Thymus (tissue), 11 donors: Measurements from ENCODE around the gene BTD. TPM values are rescaled to one million over a fixed set of nuclear protein-coding genes. Genes with fewer than 3 reads are reported as not detected.
A peak's percentile ranks its signal among the peaks of the same experiment; 100 is the strongest.

Source experiments
- DNase-seq, 9 donors: peaks; one replicate each; pipeline ENCODE4 v3.0.0-alpha.2; 2013; ENCODE audit warnings: low spot score in 9 of 9, low read depth in 6 of 9, missing footprints in 1 of 9
- H3K27ac ChIP-seq, 2 donors: one replicate each; pipeline ENCODE4 v1.5.1; 2013; ENCODE audit warnings: control low read depth in 1 of 2, low read depth in 1 of 2, low read length in 1 of 2, mild to moderate bottlenecking in 1 of 2, moderate library complexity in 1 of 2
- H3K27me3 ChIP-seq, 2 donors: one replicate each; pipeline ENCODE4 v1.5.1; 2013; ENCODE audit warnings: low read length in 1 of 2; ENCODE audit not compliant: control insufficient read depth in 2 of 2, insufficient read depth in 1 of 2
- H3K36me3 ChIP-seq, 2 donors: one replicate each; pipeline ENCODE4 v1.5.1; 2013; ENCODE audit warnings: low read length in 1 of 2, mild to moderate bottlenecking in 1 of 2, moderate library complexity in 1 of 2; ENCODE audit not compliant: control insufficient read depth in 2 of 2, insufficient read depth in 2 of 2
- H3K4me1 ChIP-seq, 2 donors: one replicate each; pipeline ENCODE4 v1.5.1; 2013; ENCODE audit warnings: low read length in 2 of 2; ENCODE audit not compliant: control insufficient read depth in 2 of 2, insufficient read depth in 2 of 2
- H3K4me3 ChIP-seq, 2 donors: one replicate each; pipeline ENCODE4 v1.5.1; 2013; ENCODE audit warnings: low read length in 2 of 2, control low read depth in 1 of 2, mild to moderate bottlenecking in 1 of 2
- H3K9me3 ChIP-seq, 2 donors: one replicate each; pipeline ENCODE4 v1.5.1; 2013; ENCODE audit warnings: low read length in 1 of 2, mild to moderate bottlenecking in 1 of 2; ENCODE audit not compliant: control insufficient read depth in 2 of 2, insufficient read depth in 1 of 2
- whole genome bisulfite sequencing: extraction: QIAGEN DNeasy Blood & Tissue Kit; methylation state at CpG from one replicate; pipeline ENCODE4 v1.1.7; 2013; 5-methylcytosine and 5-hydroxymethylcytosine counted together
- polyA plus RNA-seq: library from polyadenylated mRNA; stranded (reverse); fragments of 200-250 nt; gene quantifications from one replicate; pipeline ENCODE4 v1.2.3, GENCODE V29; 2013
- total RNA-seq: library from RNA; stranded (reverse); fragments of 120-200 nt; gene quantifications from one replicate; pipeline ENCODE4 v1.2.4, GENCODE V29; 2013
- donor health status: healthy.

BTD gene
- total and polyA plus RNA-seq, 2 donors = 6.9 to 7.0 TPM

- H3K9me3 ChIP-seq = peaks cover 0 to 22% of the 10 kb centered on the region in 2 donors
- 93% methylated on average over 8 of the region's 8 CpGs for WGBS
- peaks cover 15 to 26% of the 10 kb centered on the region in 2 donors for H3K4me1 ChIP-seq
- peaks cover 26 to 45% of the 10 kb centered on the region in 2 donors for H3K27me3 ChIP-seq
- DNase-seq = no peak
- H3K36me3 ChIP-seq = no peaks in the 10 kb centered on the region
- H3K4me3 ChIP-seq = no peak overlapping the region
- H3K27ac ChIP-seq = no peak overlapping the region
These were observed 49.9 kb downstream of the BTD start for GRCh38 chr3:15651396-15651795.

GRCh38 chr3:15653321-15653720 lies 51.8 kb downstream of the BTD start:
- peaks cover 0 to 39% of the 10 kb centered on the region in 2 donors for H3K9me3 ChIP-seq
- over 99% methylated on average over 3 of the region's 3 CpGs for WGBS

GRCh38 chr3:15654127-15654526 lies 52.6 kb downstream of the BTD start:
- Histone ChIP-seq H3K9me3 (peaks cover 0 to 37% of the 10 kb centered on the region in 2 donors), H3K4me1 (peaks cover 0 to under 1% of the 10 kb centered on the region in 2 donors), H3K36me3 (no peaks in the 10 kb centered on the region), H3K27me3 (peaks cover 16 to 34% of the 10 kb centered on the region in 2 donors), H3K27ac (no peak overlapping the region), H3K4me3 (no peak overlapping the region)
- DNase-seq = no peak

More at GRCh38 chr3:15653321-15653720, 51.8 kb downstream of the BTD start:
- Histone ChIP-seq H3K4me3 (no peak overlapping the region), H3K36me3 (no peaks in the 10 kb centered on the region), H3K4me1 (peaks cover 1 to 9% of the 10 kb centered on the region in 2 donors), H3K27ac (no peak overlapping the region), H3K27me3 (peaks cover 22 to 38% of the 10 kb centered on the region in 2 donors)
- no peak for DNase-seq

GRCh38 chr3:15654891-15655290 lies 53.3 kb downstream of the BTD start:
- H3K27me3 ChIP-seq = peaks cover 8 to 26% of the 10 kb centered on the region in 2 donors
- H3K4me1 ChIP-seq = no peaks in the 10 kb centered on the region
- no peak overlapping the region for H3K4me3 ChIP-seq
- H3K9me3 ChIP-seq = peaks cover 0 to 33% of the 10 kb centered on the region in 2 donors
- H3K27ac ChIP-seq = no peak overlapping the region
- 97% methylated on average over 9 of the region's 9 CpGs for WGBS
- DNase-seq = no peak
- H3K36me3 ChIP-seq = no peaks in the 10 kb centered on the region

GRCh38 chr3:15656342-15656741 lies 54.8 kb downstream of the BTD start:
- Histone ChIP-seq H3K27me3 (peaks cover 5 to 13% of the 10 kb centered on the region in 2 donors), H3K4me1 (no peaks in the 10 kb centered on the region), H3K9me3 (peaks cover 0 to 33% of the 10 kb centered on the region in 2 donors), H3K27ac (no peak overlapping the region), H3K36me3 (no peaks in the 10 kb centered on the region), H3K4me3 (no peak overlapping the region)
- WGBS = 95% methylated on average over 5 of the region's 5 CpGs
- DNase-seq = no peak

GRCh38 chr3:15657016-15657415 lies 55.5 kb downstream of the BTD start:
- no peaks in the 10 kb centered on the region for H3K36me3 ChIP-seq
- H3K27me3 ChIP-seq = peaks cover 3 to 7% of the 10 kb centered on the region in 2 donors
- no peak overlapping the region for H3K27ac ChIP-seq
- DNase-seq = no peak
- H3K4me1 ChIP-seq = no peaks in the 10 kb centered on the region
- H3K4me3 ChIP-seq = no peak overlapping the region
- H3K9me3 ChIP-seq = peaks cover 0 to 31% of the 10 kb centered on the region in 2 donors

GRCh38 chr3:15659254-15659975 lies 57.9 kb downstream of the BTD start:
- no peaks in the 10 kb centered on the region for H3K36me3 ChIP-seq
- H3K4me3 ChIP-seq = no peak overlapping the region
- peak in 1 of 9 donors; percentile 22 for DNase-seq
- H3K4me1 ChIP-seq = no peaks in the 10 kb centered on the region
- H3K27ac ChIP-seq = no peak overlapping the region
- H3K9me3 ChIP-seq = peaks cover 0 to 31% of the 10 kb centered on the region in 2 donors
- H3K27me3 ChIP-seq = no peaks in the 10 kb centered on the region
- WGBS = 70% methylated on average over 5 of the region's 5 CpGs

- Histone ChIP-seq H3K9me3 (peaks cover 0 to 30% of the 10 kb centered on the region in 2 donors), H3K27ac (no peak overlapping the region), H3K4me1 (no peaks in the 10 kb centered on the region), H3K36me3 (no peaks in the 10 kb centered on the region), H3K27me3 (no peaks in the 10 kb centered on the region), H3K4me3 (no peak overlapping the region)
- no peak for DNase-seq
- WGBS = 85% methylated on average over 7 of the region's 7 CpGs
These were observed 58.8 kb downstream of the BTD start for GRCh38 chr3:15660055-15660935.

GRCh38 chr3:15664144-15664543 lies 62.6 kb downstream of the BTD start:
- no peaks in the 10 kb centered on the region for H3K9me3 ChIP-seq
- H3K4me1 ChIP-seq = no peaks in the 10 kb centered on the region
- DNase-seq = no peak
- H3K36me3 ChIP-seq = peaks cover 3 to 4% of the 10 kb centered on the region in 2 donors
- WGBS = 97% methylated on average over 1 of the region's 1 CpG
- no peaks in the 10 kb centered on the region for H3K27me3 ChIP-seq
- no peak overlapping the region for H3K27ac ChIP-seq
- no peak overlapping the region for H3K4me3 ChIP-seq
